Brain microvascular endothelial cell (primary cell): ENCODE data around the gene HCK.

Experiments
- DNase-seq: peaks from one replicate; pipeline ENCODE4 v3.0.0-alpha.2; 2020
- H3K27ac ChIP-seq: fragments of 250-450 bp; sonication (Bioruptor Pico); 2 replicates; pipeline ENCODE4 v1.5.1; 2020; ENCODE audit warnings: mild to moderate bottlenecking, moderate library complexity
- H3K27me3 ChIP-seq: fragments of 250-450 bp; sonication (Bioruptor Pico); replicated peaks from 2 replicates; pipeline ENCODE4 v1.5.1; 2020; ENCODE audit warnings: mild to moderate bottlenecking
- H3K36me3 ChIP-seq: fragments of 250-450 bp; sonication (Bioruptor Pico); replicated peaks from 2 replicates; pipeline ENCODE4 v1.5.1; 2020; ENCODE audit warnings: mild to moderate bottlenecking
- H3K4me3 ChIP-seq: 2 replicates; pipeline ENCODE4 v1.5.1; 2011; ENCODE audit warnings: low read depth, mild to moderate bottlenecking, control low read depth, low read length, moderate library complexity
- in situ Hi-C: cut with HindIII; loops from 2 replicates; pipeline ENCODE4 v1.10.0; 2017; ENCODE audit warnings: low sequenced_read_pairs, low pct_ligation_motif_present
- TF ChIP-seq, protein P1 (sequence below): IDR thresholded peaks from 2 replicates; pipeline ENCODE4 v1.5.1; 2011; ENCODE audit warnings: low read depth, mild to moderate bottlenecking, moderate library complexity, low read length, control low read depth, inconsistent platforms; ENCODE audit errors: missing control alignments

Gene HCK

GRCh38 chr20:32013326-32013725 lies 38.7 kb upstream of the HCK start:
- no peak for DNase-seq
- H3K36me3 ChIP-seq = no peaks in the 10 kb centered on the region
- TF ChIP-seq, protein P1, sequence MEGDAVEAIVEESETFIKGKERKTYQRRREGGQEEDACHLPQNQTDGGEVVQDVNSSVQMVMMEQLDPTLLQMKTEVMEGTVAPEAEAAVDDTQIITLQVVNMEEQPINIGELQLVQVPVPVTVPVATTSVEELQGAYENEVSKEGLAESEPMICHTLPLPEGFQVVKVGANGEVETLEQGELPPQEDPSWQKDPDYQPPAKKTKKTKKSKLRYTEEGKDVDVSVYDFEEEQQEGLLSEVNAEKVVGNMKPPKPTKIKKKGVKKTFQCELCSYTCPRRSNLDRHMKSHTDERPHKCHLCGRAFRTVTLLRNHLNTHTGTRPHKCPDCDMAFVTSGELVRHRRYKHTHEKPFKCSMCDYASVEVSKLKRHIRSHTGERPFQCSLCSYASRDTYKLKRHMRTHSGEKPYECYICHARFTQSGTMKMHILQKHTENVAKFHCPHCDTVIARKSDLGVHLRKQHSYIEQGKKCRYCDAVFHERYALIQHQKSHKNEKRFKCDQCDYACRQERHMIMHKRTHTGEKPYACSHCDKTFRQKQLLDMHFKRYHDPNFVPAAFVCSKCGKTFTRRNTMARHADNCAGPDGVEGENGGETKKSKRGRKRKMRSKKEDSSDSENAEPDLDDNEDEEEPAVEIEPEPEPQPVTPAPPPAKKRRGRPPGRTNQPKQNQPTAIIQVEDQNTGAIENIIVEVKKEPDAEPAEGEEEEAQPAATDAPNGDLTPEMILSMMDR = no peak
- H3K27ac ChIP-seq = no peak overlapping the region
- in situ Hi-C loops = no loop called here
- no peak overlapping the region for H3K4me3 ChIP-seq
- peaks cover 6% of the 10 kb centered on the region for H3K27me3 ChIP-seq

DNA sequence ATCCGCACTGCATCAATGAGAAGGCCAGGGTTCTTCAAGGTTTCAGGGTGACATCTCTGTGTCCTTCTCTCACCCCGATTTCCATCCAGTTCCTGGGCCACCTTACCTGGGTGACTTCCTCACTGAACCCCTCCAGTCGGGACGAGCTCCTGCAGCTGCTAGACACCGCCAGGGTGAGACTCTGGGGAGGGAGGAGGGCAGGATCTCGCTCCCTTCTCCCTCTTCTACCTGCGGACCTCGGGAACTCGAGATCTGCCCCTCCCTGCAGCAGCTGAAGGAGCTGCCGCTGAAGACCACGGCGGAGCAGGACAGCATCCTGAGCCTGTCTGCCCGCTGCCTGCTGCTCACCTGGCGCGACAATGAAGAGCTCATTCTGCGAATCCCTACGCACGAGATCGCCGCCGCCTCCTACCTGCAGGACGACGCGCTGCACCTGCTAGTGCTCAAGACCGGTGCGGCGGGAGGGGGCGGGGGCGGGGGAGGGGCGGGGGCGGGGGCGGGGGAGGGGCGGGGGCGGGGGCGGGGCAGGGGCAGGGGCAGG lies 34.3 kb upstream of the HCK start:
- H3K27ac ChIP-seq = no peak overlapping the region
- TF ChIP-seq, protein P1 = no peak

DNA sequence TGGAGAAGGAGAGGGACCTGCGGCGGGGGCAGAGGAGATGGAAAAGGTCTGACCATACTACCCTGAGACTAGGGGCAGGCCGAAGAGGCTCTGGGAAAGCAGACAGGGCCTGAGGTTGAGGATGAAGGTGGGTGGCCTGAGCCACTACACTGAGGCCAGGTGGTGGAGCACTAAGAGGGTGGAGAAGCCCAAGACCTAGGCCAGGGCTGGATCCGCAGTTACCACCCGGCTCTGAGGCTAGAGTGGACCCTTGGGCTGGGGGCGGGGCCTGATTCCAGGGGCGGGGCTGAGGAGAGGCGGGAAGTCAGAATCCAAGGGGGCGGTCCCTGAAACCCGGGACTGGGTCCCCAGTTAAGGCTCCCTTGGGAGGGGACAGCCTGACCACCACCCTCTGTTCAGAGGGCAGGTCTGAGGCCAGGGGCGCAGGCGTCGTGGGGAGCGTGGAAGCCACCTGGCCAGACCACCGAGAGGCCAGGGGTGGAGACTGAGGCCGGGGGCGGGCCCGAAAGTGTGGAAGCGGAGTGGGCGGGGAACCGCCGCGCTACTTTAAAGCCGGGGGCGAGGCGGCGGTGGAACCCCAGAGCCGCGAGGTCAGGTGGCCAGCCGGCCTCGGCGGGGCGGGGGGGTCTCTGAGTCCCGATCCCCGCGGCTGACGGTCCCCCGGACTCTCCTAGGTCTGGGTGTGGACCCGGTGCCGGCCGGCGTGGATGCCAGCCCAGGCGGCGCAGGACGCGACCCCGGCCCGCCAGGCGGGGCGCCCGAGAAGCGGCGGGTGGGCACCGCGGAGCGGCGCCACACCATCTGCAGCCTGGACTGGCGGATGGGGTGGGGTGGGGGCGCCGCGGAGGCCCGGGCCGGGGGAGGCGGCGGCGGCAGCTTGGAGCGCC lies 33.5 kb upstream of the HCK start:
- H3K27ac ChIP-seq = no peak overlapping the region
- peaks cover 31% of the 10 kb centered on the region for H3K27me3 ChIP-seq
- TF ChIP-seq, protein P1 = no peak
- no peaks in the 10 kb centered on the region for H3K36me3 ChIP-seq
- DNase-seq = no peak
- H3K4me3 ChIP-seq = peak overlapping the region; percentile 34
- in situ Hi-C loops = no loop called here

More for the DNA sequence above, 34.3 kb upstream of the HCK start:
- H3K36me3 ChIP-seq = no peaks in the 10 kb centered on the region
- peaks cover 27% of the 10 kb centered on the region for H3K27me3 ChIP-seq
- H3K4me3 ChIP-seq = no peak overlapping the region
- in situ Hi-C loops = no loop called here
- DNase-seq = no peak

DNA sequence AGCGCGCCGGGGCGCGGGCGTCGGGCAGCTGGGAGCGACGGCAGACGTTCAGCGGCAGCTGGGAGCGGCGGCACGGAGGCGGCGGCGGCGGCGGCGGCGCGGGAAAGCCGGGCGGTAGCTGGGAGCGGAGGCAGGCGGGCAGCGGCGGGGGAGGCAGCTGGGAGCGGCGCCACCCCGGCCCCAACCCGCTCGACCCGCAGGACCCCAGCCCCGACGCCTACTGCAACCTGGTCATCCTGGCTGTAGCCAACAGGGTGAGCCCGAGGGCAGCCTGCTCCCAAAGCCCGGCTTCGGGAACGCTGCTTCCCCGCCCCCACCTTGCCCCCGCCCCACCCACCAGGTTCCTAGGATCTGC lies 32.9 kb upstream of the HCK start:
- TF ChIP-seq, protein P1 = peak; percentile 19
- Histone ChIP-seq H3K27ac (no peak overlapping the region), H3K27me3 (peaks cover 31% of the 10 kb centered on the region), H3K36me3 (no peaks in the 10 kb centered on the region), H3K4me3 (no peak overlapping the region)
- no peak for DNase-seq
- in situ Hi-C loops = no loop called here

DNA sequence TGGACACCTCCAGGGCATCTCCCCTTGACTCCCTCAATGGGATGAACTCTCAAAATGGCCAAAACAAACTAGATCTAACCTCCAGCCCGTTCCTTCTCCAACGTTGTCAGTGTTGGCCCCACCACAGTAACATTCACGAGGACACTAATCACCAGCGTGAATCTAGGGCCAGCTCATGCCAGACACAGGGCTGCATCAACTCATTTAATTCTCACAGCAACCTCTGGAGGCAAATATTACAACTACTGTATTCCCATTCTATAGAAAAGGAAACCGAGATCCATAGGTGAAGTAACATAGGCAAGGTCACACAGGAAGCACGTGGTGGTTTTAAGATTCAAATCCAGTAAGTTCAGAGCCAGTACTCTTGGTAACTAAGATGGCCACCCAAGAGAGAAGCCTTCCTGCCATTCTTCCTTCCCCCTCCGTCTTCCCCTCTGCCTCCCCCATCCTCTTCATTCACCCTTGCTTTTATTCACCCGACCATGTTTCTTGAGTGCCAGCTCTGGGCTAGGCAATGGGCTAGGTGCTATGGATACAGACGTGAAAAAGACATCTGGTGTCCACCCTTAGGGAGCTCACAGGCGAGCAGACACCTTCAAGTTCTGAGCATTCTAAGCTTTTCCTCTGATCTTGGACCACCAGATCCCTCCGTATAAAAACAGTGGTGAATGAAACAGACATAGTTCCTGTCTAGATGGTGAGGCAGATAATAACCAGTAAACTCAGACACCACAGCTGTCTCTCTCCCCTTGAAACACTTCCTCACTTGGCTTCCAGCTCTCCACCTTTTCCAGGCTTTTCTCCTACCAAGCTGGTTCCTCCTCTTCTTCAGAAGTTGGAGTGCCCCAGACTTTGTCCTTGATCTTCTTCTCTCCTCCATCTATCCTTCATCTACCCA lies 32.2 kb upstream of the HCK start:
- DNase-seq = no peak
- TF ChIP-seq, protein P1 = no peak
- peaks cover 31% of the 10 kb centered on the region for H3K27me3 ChIP-seq
- H3K36me3 ChIP-seq = no peaks in the 10 kb centered on the region
- in situ Hi-C loops = no loop called here
- no peak overlapping the region for H3K4me3 ChIP-seq
- H3K27ac ChIP-seq = no peak overlapping the region
